NCI-H146 treated with DMSO at 0.1 percent for 48 hours (cell line): ENCODE results near the gene THSD4.

ENCODE experiments used
- DNase-seq: peaks from one replicate; lab custom pipeline; 2025; ENCODE audit not compliant: unreplicated experiment; lab: John Stamatoyannopoulos, UW

THSD4 gene

GRCh38 chr15:71753346-71753745, 638.1 kb downstream of the THSD4 start:
- DNase-seq: no peak

GRCh38 chr15:71754660-71755059, 639.4 kb downstream of the THSD4 start:
- DNase-seq: no peak

- DNase-seq: no peak
Observed at GRCh38 chr15:71755092-71755970, 640.1 kb downstream of the THSD4 start.

- no peak for DNase-seq
Observed at GRCh38 chr15:71756599-71757352, 641.5 kb downstream of the THSD4 start.

- DNase-seq: no peak
Observed at GRCh38 chr15:71757741-71758530, 642.7 kb downstream of the THSD4 start.

GRCh38 chr15:71758711-71759110, 643.4 kb downstream of the THSD4 start:
- no peak for DNase-seq

GRCh38 chr15:71760852-71761251, 645.6 kb downstream of the THSD4 start:
- no peak for DNase-seq

GRCh38 chr15:71761649-71762048, 646.4 kb downstream of the THSD4 start:
- no peak for DNase-seq

GRCh38 chr15:71768184-71768583, 652.9 kb downstream of the THSD4 start:
- DNase-seq: no peak

GRCh38 chr15:71773206-71773859, 658.1 kb downstream of the THSD4 start:
- no peak for DNase-seq

GRCh38 chr15:71775856-71776255, 660.6 kb downstream of the THSD4 start:
- no peak for DNase-seq

GRCh38 chr15:71776304-71776703, 661.0 kb downstream of the THSD4 start:
- DNase-seq: no peak

GRCh38 chr15:71777216-71777943, 662.1 kb downstream of the THSD4 start:
- DNase-seq: no peak

- no peak for DNase-seq
Observed at GRCh38 chr15:71779073-71779797, 664.0 kb downstream of the THSD4 start.

- no peak for DNase-seq
Observed at GRCh38 chr15:71780115-71780976, 665.1 kb downstream of the THSD4 start.

- no peak for DNase-seq
Observed at GRCh38 chr15:71781179-71781964, 666.1 kb downstream of the THSD4 start.

- DNase-seq: no peak
Observed at GRCh38 chr15:71781965-71782265, 666.6 kb downstream of the THSD4 start.
